GM03348 (cell line): Measurements from ENCODE around the gene S100A14.
A peak's percentile ranks its signal among the peaks of the same experiment; 100 is the strongest.
"Not testable (repeated sequence)": the region's sequence is repeated elsewhere in the genome, so short reads cannot be mapped to it uniquely, and the experiment has no call there.

Source experiments
- DNase-seq: peaks from one replicate; pipeline ENCODE4 v3.0.0; 2012; ENCODE audit warnings: low spot score

Gene S100A14

DNA sequence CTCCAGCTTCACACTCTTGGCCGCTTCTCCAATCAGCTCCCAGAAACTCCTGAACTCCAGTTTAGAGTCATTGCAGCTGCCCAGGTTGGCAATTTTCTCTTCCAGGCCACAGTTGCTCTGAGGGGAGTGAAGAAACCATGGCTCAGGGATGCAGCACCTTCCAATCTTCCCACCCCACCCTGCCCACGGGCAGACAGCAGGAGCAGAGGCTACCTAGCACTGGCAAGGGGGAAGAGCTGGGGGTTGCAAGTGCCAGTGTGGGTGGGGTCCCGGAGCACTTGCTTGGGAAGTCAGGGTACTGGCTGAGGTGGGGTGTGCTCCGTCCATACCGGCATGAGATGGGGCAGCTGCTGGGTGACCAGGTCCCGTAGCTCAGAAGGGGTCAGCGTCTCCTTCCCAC lies 1.2 kb downstream of the S100A14 start:
- no peak for DNase-seq

DNA sequence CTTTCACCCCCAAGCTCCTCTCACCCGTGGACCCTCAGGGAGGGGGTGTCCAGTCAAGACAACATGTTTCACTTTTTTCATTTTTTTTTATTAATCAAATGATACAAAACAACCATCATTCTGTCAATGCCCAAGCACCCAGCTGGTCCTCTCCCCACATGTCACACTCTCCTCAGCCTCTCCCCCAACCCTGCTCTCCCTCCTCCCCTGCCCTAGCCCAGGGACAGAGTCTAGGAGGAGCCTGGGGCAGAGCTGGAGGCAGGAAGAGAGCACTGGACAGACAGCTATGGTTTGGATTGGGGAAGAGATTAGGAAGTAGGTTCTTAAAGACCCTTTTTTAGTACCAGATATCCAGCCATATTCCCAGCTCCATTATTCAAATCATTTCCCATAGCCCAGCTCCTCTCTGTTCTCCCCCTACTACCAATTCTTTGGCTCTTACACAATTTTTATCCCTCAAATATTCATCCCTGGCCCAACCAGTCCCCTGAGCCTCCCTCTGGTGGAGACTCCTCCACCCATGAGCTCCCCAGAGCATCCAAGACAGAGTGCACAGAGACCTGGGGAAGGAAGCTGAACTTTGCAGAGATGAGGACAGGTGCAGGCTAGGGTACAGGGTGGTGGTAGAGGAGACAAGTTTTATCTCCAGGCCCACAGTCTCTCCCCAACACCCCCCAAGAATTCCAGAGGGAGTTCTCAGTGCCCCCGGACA lies 1.8 kb downstream of the S100A14 start:
- peak; percentile 60 for DNase-seq

DNA sequence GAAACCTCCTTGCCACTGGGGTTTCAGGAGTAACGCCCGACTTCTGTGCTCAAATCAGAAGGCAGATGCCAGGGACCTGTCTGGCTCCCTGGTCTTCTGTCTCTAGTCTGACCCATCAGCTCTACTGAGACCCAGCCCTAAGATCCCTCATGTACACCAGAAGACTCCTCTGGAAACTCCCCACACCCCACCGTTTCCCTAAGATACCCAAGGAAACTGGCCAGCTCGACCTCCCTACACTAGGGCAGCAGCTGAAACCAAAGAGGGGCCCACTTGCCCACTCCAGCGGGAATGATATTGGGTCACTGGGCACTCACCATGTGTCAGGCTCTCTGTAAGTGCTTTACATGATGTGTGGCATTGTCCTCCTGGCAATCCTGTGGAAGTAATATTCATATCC lies 2.7 kb downstream of the S100A14 start:
- no peak for DNase-seq

DNA sequence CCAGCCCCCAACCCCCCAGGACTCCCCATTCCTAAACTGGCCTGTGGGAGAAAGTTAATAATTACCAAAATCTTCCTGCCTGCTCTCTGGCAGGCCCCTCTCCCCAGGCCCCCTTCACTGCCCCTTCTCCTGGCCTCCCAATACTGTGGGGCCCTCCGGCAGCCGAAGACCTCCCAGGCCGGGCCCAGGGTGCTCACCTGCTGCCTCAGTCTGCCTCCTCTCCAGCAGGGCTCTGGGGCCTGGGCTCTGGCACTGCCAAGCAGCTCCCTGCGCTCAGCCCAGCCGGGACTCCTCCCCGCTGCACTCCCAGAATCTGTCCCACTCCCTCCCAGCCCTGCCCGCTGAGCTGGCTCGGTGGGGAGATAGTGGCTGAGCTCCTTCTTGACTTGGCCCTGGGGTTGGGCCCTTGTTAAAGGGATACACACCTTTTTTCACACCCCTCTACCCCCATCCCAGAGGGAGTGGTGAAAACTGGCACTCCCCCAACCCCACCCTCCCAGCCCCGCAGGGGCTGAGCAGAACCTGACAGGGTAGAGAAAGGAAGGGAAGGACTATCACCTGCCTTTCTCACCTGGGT lies 3.3 kb downstream of the S100A14 start, which contains the start of gene S100A16:
Gene S100A16, minus strand, starts transcription at position 383 of the 577 bp plus-strand sequence. CDS start 4,986 bp downstream, outside the sequence.
- DNase-seq = peak; percentile 94

DNA sequence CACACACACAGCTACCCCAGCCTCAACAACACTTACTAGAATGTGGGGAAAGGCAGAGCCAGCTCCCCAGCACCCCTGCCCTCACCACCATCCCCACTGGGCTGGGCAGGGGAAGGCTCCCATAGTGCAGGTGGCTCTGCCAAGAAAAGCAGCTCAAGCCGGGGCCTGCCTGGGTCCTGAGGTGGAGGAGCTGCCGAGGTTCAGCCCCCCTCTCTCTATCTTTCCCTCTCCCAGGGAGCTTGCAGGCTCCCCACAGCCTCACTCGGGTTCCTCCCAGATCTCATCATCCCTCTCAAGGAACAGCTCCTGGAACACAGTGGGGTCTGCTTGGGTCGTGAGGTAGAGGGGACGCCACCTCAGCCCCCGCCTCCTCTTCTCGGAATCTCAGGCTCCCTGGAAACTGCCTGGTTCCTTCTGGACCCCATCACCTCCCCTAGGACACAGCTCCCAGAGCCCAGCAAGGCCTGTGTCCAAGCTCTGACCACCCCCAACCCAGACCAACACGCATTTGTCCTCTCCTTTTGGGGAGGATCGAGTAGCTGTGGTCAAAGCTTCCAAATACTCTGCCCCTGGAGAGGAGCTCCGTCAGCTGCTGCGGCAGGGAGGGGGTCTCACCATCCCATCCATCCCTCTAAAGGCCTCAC lies 3.9 kb downstream of the S100A14 start:
- peak; percentile 46 for DNase-seq

DNA sequence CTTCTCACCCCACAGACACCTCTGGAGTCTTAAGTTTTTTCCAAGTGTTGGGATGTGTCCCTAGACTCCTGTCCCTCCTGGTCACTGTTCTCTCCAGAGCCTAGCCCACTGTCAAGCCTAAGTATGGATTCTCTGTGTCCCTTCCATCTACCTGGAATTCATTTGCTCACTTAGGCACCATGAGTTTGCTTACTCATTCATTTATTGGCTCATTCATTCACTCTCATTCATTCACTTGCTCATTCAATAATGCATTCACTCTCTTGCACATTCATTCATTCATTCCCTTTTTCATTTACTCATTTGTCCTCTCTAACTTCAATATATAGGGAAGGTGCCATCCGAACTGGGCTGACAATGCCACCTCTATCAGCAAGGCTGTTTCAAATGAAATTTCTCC lies 4.8 kb downstream of the S100A14 start:
- no peak for DNase-seq

DNA sequence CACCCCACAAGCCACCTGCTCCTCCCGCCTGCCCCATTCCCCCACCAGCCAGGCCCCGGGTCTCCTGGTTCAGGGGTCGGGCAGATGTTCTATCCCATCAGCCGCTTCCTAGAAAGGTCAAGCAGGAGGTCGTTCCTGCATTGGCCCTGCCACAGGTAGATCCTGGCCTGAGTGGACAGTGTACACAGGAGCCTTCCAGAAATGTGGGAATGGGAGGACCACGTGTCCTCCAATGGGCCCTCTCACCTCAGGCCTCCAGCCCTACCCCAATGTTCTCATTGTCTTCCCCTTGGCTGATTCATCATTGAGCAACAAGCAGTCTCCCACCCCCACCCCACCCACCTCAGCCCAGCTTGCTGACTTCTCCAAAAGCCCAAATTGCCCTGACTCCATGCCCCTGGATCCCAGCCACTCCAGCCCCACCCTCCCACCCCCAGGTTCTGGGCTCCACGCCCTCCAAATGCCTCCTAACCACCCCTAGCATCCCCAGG lies 5.3 kb downstream of the S100A14 start:
- peak; percentile 74 for DNase-seq

DNA sequence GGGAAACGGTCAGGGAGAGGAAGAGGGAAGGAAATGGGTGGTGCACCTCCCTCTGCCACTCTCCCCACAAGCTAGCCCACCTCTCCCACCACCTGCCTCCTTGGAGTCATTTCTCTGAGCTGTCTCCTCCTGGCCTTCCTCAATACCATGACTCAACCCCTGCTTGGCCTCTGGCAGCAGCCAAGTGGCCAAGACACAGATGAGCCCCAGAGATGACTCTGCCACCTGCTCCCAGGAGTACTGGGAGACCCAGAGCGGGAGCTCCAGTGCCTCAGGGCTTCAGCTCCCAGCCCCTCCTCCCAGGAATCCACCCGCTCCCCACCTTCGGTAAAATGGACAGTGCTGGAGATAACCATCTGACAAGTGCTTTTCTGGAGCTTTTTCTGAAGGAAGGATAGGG lies 5.8 kb downstream of the S100A14 start:
- peak; percentile 33 for DNase-seq

DNA sequence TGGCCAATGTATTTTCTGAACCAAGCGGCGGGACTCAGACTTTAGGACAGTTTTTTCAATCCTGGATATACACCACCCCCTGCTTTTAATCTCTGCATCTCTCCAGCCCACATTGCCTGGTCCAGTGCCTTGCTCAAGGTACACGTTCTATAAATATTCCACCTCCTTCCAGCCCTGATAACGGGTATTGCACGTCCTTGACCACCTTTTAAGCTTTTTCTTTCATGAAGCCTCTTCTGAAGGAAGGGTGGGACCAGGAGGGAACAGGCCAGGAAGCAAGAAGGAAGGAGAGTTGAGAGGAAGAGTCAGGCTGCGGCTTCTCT lies 6.6 kb downstream of the S100A14 start:
- DNase-seq = no peak

DNA sequence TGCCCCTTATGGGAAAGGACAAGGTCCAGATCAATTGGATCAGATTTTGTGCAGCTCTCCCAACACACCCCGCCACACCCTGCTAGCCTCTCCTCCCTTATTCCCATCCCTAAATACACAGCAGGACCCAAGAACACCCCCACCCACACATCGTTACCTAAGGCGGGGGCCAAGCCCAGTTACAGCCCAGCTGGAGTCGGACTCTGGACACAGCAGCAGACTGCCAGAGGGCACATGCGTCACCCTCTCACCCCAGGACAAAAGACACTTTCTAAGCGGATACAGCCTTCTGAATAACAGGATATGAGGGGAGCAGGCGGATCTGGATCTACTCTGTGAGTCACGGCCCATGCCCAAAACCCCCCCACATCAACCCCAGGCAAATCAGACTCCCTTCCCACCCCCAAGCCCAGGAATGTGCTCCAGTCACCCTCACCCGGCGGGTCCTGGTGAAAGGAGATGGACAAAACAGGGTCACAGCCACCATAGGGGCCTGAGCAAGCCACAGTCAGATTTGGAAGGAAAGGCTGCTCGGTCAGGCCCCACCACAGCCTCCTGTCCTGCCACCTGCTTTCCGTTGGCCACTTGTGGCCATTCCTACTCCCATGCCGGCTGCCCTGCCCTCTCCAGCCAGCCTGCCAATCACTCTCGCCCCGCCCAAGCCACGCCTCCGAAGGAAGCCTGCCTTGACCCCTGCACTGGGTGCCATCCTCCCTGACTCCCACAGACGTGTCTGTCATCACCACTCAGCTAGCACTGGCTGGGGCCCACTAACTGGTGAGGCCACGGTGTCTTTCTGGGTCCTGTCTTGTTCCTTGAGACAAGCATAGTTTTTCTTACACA lies 7.2 kb downstream of the S100A14 start:
- peak; percentile 88 for DNase-seq

DNA sequence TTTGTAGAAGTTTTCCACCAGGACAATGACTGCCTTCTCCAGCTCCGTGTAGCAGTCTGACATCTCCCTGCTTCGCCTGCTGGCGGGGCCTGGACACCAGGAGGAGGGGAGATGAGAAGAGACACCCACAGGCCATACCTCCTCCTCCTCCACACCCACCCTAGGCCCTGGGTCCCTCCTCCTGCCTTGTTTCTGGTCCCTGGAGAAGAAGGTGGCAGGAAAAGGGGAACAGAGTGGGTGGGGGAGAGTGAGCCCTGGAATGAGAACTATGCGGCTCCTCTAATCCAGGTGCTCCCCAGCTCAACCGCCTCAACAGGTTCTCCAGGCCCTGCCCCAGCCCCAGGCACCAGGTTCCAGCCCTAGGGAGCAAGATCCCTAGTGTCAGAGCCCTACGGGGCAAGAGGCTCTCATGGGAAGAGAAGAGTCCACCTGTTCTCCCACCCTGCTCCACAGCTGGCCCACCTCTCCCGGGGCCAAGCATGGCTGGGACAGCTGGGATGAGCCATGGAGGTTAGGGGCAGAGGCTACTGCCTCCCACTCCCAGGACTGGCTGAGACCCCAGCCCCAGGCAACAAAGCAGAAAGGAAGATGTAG lies 7.9 kb downstream of the S100A14 start:
- DNase-seq = peak; percentile 18

DNA sequence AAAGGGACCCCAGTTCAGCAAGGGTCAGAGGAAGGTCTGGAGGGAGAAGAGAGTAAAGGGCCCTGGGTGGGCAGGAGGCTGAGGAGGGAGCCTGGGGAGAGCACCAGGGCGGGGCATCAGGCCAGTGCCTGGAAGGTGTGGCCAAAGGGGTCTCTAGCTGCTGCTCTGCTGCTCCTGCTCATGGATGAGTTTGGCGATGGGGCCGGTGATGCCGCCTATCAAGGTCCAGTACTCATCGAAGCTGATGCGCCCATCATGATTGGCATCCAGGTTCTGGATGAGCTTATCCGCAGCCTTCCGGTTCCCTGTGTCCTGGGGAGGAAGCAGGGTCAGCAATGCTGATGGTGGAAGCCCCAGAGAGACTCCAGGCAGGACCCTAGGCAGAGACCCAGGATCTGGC lies 8.7 kb downstream of the S100A14 start:
- DNase-seq = no peak

DNA sequence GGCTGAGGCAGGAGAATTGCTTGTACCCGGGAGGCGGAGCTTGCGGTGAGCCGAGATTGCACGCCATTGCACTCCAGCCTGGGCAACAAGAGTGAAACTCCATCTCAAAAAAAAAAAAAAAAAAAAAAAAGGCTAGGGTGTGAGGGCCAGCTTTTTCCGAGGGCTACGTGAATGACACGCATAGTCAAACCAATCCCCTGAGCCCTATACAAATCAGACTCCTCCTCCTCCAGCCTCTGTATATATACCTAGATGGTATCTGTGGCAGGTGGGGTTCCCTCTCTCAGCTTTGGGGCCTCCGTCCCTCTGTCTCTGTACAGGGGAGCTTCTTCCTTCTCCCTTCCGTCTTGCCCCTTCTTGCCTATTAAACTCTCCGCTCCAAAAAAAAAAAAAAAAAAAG lies 9.9 kb downstream of the S100A14 start:
- no peak for DNase-seq

DNA sequence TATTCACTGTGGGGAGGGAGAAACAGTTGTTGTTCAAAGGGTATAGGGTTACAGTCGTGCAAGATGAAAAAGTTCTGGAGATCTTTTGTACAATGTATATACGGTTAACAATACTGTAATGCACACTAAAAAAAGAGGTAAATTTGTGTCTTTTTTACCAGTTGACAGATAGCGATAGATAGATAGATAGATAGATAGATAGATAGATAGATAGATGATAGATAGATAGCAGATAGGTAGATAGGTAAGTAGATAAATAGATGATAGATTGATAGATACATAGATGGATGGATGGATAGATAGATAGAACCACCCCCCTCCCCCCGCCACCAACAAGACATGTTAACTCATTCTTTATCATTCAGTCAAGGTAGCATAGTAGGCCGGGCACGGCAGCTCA lies 13.4 kb downstream of the S100A14 start:
- no peak for DNase-seq

DNA sequence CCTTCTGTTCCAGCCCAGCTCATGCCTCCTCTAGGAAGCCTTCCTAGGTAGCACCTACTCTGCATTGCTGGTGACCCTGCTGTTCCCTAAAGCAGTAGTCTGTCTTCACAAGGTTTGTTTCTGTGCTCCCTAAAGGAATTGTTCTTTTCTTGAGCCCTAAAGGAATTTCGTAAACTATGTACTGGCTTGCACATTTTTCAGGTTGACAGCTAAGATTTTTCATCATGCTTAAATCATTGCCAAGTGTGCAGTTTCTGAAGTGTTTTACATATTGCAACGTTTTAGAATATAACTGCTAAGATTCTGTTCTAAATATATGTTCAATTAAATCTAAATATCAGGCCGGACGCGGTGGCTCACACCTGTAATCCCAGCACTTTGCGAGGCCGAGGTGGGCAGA lies 16.3 kb downstream of the S100A14 start:
- DNase-seq = no peak

DNA sequence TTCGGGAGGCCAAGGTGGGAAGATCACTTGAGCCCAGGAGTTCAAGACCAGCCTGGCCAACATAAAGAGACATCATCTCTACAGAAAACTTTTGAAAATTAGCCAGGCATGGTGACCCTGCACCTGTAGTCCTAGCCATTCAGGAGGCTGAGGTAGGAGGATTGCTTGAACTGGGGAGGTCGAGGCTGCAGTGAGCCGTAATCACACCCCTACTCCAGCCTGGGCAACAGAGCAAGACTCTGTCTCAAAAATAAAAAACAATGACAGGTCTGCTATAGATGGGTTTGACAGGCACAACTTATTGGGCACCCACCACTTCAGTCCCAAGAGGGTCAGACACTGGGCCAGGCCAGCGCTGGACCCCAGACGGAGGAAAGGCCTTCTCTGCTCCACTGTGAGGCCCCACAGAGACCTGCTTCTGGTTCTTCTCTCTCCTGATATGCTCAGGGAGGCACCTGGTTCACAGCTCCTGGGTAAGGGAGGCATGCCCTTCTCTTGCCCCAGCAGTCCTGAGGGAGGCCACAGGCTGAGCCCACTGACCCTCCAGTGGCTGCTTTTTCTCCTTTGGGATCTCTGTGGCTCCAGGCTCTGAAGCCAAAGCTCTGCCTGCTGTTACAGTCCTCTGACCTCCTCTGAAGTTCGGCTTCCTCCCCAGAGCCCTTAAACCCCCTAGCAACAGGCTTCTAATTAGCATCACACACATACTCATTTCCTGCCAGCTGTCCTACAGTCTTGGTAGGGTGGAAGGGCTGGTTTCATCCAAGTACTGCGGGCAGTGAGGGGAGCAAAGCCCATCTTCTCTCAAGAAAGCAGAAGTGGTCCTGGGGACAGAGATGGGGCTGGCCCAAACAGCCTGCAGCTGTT lies 17.6 kb downstream of the S100A14 start:
- DNase-seq = no peak

DNA sequence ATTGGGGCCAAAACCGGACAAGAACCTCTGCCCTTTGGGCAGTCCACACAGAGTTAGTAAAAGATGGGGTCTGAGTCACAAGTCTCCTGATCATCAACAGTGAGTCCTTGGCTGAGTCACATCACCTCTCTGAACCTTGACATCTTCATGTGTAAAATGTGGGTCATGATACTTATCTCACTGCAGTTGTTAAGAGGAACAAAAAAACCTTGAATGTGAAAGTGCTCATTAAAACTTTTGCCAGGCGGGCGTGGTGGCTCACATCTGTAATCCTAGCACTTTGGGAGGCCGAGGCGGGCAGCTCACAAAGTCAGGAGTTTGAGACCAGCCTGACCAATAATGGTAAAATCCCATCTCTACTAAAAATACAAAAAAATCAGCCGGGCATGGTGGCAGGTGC lies 18.9 kb downstream of the S100A14 start:
- DNase-seq = no peak

DNA sequence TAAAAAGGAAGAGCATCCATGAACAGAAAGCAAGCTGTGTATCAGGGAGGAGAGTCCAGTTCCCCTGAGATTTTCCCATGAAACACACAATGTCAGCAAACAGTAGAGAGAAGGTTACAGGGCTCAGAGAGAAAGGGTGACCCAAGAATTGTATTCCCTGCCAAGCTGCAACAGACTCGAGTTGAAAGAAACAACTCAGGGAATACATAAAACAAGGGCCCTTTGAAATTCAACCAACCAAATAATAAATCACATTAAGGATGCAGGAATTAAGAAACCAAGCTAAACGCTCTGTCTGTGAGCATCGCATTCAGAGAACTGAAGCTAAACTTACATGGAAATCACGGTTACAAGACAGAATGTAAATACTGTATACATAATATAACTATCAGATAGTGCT lies 23.4 kb downstream of the S100A14 start:
- DNase-seq = no peak

DNA sequence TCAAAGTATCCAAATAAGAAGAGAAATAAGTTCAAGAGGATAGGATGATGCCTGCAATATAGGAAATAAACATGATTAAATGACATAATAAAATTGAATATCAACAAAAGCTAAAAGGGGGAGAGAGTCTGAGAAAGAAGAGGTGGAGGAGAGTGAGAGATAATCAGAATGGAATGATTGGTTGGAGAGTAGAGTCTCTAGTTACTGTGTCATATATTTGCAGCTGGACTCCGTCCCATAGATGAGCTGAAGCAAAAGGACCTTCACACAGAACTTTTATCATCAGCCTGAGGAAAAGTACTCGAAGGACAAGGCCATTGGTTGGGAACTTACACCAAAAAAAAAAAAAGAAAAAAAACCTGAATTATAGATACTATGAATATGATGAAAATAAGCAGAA lies 27.6 kb downstream of the S100A14 start:
- DNase-seq = no peak

DNA sequence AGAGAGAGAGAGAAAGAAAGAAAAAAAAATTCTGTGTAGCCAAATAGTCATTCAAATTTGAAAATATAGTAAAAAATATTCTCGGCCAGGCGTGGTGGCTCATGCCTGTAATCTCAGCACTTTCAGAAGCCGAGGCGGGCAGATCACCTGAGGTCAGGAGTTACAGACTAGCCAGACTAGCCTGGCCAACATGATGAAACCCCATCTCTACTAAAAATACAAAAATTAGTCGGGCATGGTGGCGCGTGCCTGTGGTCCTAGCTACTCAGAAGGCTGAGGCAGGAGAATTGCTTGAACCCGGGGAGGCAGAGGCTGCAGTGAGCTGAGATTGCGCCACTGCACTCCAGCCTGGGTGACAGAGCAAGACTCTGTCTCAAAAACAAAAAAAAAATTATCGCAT lies 28.1 kb downstream of the S100A14 start:
- not testable (repeated sequence) for DNase-seq

DNA sequence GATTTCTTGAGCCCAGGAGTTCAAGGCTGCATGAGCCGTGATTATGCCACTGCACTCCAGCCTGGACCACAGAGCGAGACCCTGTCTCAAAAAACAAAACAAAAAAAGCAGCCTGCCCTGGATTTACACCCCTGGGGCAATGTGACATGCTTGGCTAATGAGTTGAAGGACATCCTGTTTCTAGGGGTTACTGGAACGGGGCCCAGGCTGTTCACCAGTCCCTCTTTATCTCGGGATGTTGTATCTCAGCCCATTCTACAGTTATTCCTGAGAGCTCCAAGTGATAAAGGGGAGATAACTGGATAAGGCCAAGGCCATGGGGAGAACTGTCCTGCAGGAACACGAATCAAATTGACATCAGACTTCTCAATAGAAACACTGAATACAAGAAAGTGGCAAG lies 28.8 kb downstream of the S100A14 start:
- no peak for DNase-seq
